GM12878 (cell line): Measurements from ENCODE around the gene LIPN. TPM values are rescaled to one million over a fixed set of nuclear protein-coding genes. Genes with fewer than 3 reads are reported as not detected.

Experiments used
- ATAC-seq: fragments of 200-7000 bp; cut with Tn5 transposase; 3 replicates; pipeline ENCODE4 v1.9.1; 2020; ENCODE audit warnings: mild to moderate bottlenecking, moderate library complexity
- BruUV-seq: library from RNA; stranded (reverse); fragments of 400-500 nt; replicated peaks from 2 replicates; lab custom pipeline; 2021; lab: Mats Ljungman, UMichigan
- CTCF ChIA-PET: fragments of 300-600 bp; sonication (Branson Sonifier 250); formaldehyde crosslinking; extraction: SDS; loops from one replicate; lab custom pipeline; 2021; ENCODE audit warnings: inconsistent platforms; lab: Yijun Ruan, JAX
- POLR2A ChIA-PET: fragments of 350-600 bp; formaldehyde crosslinking; extraction: SDS; loops from one replicate; lab custom pipeline; 2021; ENCODE audit warnings: inconsistent platforms; lab: Charles Lee
- RAD21 ChIA-PET: fragments of 300-600 bp; sonication (Branson Sonifier 250); formaldehyde crosslinking; loops from one replicate; lab custom pipeline; 2023; ENCODE audit warnings: antibody characterized with exemption; ENCODE audit not compliant: unreplicated experiment; lab: Charles Lee
- SMC1A ChIA-PET: fragments of 300-600 bp; sonication (Branson Sonifier 250); formaldehyde crosslinking; loops from one replicate; lab custom pipeline; 2023; ENCODE audit not compliant: unreplicated experiment, uncharacterized antibody; lab: Charles Lee
- DNase-seq: peaks from one replicate; pipeline ENCODE4 v3.0.0-alpha.2; 2011; ENCODE audit warnings: low read depth, low spot score
- FAIRE-seq: peaks from 3 replicates; lab custom pipeline; 2011; peaks lifted over from hg19 to GRCh38; lab: Jason Lieb, UNC
- H2AFZ ChIP-seq: 2 replicates; pipeline ENCODE4 v1.6.0; 2011; ENCODE audit warnings: low read depth, low read length, control low read depth; ENCODE audit not compliant: control insufficient read depth
- H3K27ac ChIP-seq: 2 replicates; pipeline ENCODE4 v1.5.1; 2011; ENCODE audit warnings: control low read depth; ENCODE audit not compliant: control insufficient read depth, insufficient read depth
- H3K27me3 ChIP-seq, 2 experiments: replicated peaks in 1 of 2; 2 replicates each; pipeline versions ENCODE4 v1.6.0 to v1.6.1; 2011; ENCODE audit warnings: low read length in 1 of 2; ENCODE audit not compliant: control insufficient read depth in 2 of 2, insufficient read depth in 2 of 2
- H3K36me3 ChIP-seq, 2 experiments: 2 replicates each; pipeline ENCODE4 v1.5.1; 2011; ENCODE audit warnings: low read length in 1 of 2; ENCODE audit not compliant: control insufficient read depth in 2 of 2, insufficient read depth in 2 of 2
- H3K4me1 ChIP-seq: 2 replicates; pipeline ENCODE4 v1.6.1; 2011; ENCODE audit warnings: mild to moderate bottlenecking, low read length, moderate library complexity, mixed read lengths; ENCODE audit not compliant: control insufficient read depth, insufficient read depth
- H3K4me2 ChIP-seq: 2 replicates; pipeline ENCODE4 v1.6.0; 2011; ENCODE audit warnings: control low read depth; ENCODE audit not compliant: control insufficient read depth, insufficient read depth
- H3K4me3 ChIP-seq: fragments of 200-600 bp; sonication (generic); 2 replicates; pipeline ENCODE4 v1.5.1; 2016
- H3K79me2 ChIP-seq: 2 replicates; pipeline ENCODE4 v1.6.0; 2011; ENCODE audit warnings: low read length; ENCODE audit not compliant: control insufficient read depth, insufficient read depth
- H3K9ac ChIP-seq: 2 replicates; pipeline ENCODE4 v1.8.0; 2011; ENCODE audit warnings: low read length, control low read depth, mixed read lengths; ENCODE audit not compliant: control insufficient read depth, insufficient read depth
- H3K9me3 ChIP-seq: replicated peaks from 3 replicates; pipeline ENCODE4 v1.5.1; 2011; ENCODE audit warnings: mild to moderate bottlenecking, low read length; ENCODE audit not compliant: control insufficient read depth, insufficient read depth
- H4K20me1 ChIP-seq: 2 replicates; pipeline ENCODE4 v1.6.0; 2011; ENCODE audit not compliant: control insufficient read depth, insufficient read depth
- BMI1 ChIP-seq: fragments of 450-650 bp; IDR thresholded peaks from 2 replicates; pipeline ENCODE4 v1.6.1; 2016; ENCODE audit warnings: mild to moderate bottlenecking, moderate library complexity, borderline replicate concordance
- CREM ChIP-seq: IDR thresholded peaks from 2 replicates; pipeline ENCODE4 v1.6.1; 2014; ENCODE audit warnings: antibody characterized with exemption, low read depth
- CTCF ChIP-seq, 3 experiments: IDR thresholded peaks in 2 of 3; conservative IDR thresholded peaks in 1 of 3; 2 replicates each; pipeline ENCODE4 v1.5.1; 2011; ENCODE audit warnings: low read depth in 3 of 3, low read length in 3 of 3, mild to moderate bottlenecking in 3 of 3, control low read depth in 2 of 3, moderate library complexity in 2 of 3, inconsistent platforms in 1 of 3, mixed read lengths in 1 of 3; ENCODE audit not compliant: control insufficient read depth in 2 of 3, insufficient read depth in 1 of 3; ENCODE audit errors: extremely low read depth in 1 of 3
- DPF2 ChIP-seq: fragments of 450-650 bp; IDR thresholded peaks from 2 replicates; pipeline ENCODE4 v1.6.1; 2017; ENCODE audit warnings: mild to moderate bottlenecking
- GATAD2B ChIP-seq: fragments of 450-650 bp; conservative IDR thresholded peaks from 2 replicates; pipeline ENCODE4 v1.6.1; 2017; ENCODE audit warnings: low read depth, mild to moderate bottlenecking, moderate library complexity
- HSF1 ChIP-seq: fragments of 150-350 bp; IDR thresholded peaks from 2 replicates; pipeline ENCODE4 v1.6.1; 2014; ENCODE audit warnings: mild to moderate bottlenecking, low read depth, low read length
- IKZF2 ChIP-seq, 2 experiments: fragments of 450-650 bp; IDR thresholded peaks; 2 replicates each; pipeline ENCODE4 v1.6.1; 2017; ENCODE audit warnings: mild to moderate bottlenecking in 2 of 2, moderate library complexity in 2 of 2
- JUNB ChIP-seq: IDR thresholded peaks from 2 replicates; pipeline ENCODE4 v1.6.1; 2016; ENCODE audit warnings: antibody characterized with exemption, mild to moderate bottlenecking
- JUND ChIP-seq: IDR thresholded peaks from 2 replicates; pipeline ENCODE4 v1.6.1; 2012; ENCODE audit warnings: low read depth, mild to moderate bottlenecking, low read length, improper control_type of control experiment, moderate library complexity
- KLF5 ChIP-seq: fragments of 450-650 bp; IDR thresholded peaks from 2 replicates; pipeline ENCODE4 v1.6.1; 2014; ENCODE audit warnings: mild to moderate bottlenecking; ENCODE audit not compliant: partially characterized antibody
- SMAD5 ChIP-seq: IDR thresholded peaks from 2 replicates; pipeline ENCODE4 v1.6.1; 2016; ENCODE audit warnings: antibody characterized with exemption, low read depth
- SMC3 ChIP-seq: IDR thresholded peaks from 2 replicates; pipeline ENCODE4 v1.6.1; 2011; ENCODE audit warnings: low read length, improper control_type of control experiment, borderline replicate concordance
- SPI1 ChIP-seq: IDR thresholded peaks from 2 replicates; pipeline ENCODE4 v1.6.1; 2011; ENCODE audit warnings: low read depth, mild to moderate bottlenecking, low read length, moderate library complexity, borderline replicate concordance; ENCODE audit not compliant: insufficient read depth
- ZNF592 ChIP-seq: fragments of 450-650 bp; IDR thresholded peaks from 2 replicates; pipeline ENCODE4 v1.6.1; 2017; ENCODE audit warnings: mild to moderate bottlenecking, moderate library complexity
- WGBS: methylation state at CpG from one replicate; pipeline ENCODE4 v1.1.6; 2016; ENCODE audit warnings: low lambda C conversion rate; ENCODE audit not compliant: insufficient replicate concordance, insufficient coverage; ENCODE audit errors: missing lambda C conversion rate; 5-methylcytosine and 5-hydroxymethylcytosine counted together
- in situ Hi-C: fragments of 300-500 bp; cut with MboI; formaldehyde crosslinking; loops from 9 replicates; pipeline ENCODE4 v1.14.3; 2018; ENCODE audit warnings: mixed read lengths
- intact Hi-C: fragments of 100-400 bp; cut with micrococcal nuclease; formaldehyde crosslinking; loops from one replicate; pipeline ENCODE4 v1.14.2; 2022; ENCODE audit not compliant: unreplicated experiment
- polyA plus RNA-seq, 11 experiments: library from polyadenylated mRNA; depleted of rRNA in 4 of 11; unstranded in 6 of 11; stranded (reverse) in 5 of 11; fragments of >200 nt; fragmentation: Nextera tagmentation in 4 of 11; fragmentation: Illumina TruSeq in 1 of 11; extraction: Ambion mirVana in 4 of 11; extraction: Trizol in 1 of 11; gene quantifications; 1 replicate in 1 of 11; 2 replicates in 10 of 11; pipeline versions ENCODE4 v1.2.1 to v1.2.3, GENCODE V29; 2011 to 2016; ENCODE audit warnings: inconsistent platforms in 2 of 11, missing spikeins in 2 of 11, low read depth in 1 of 11
- total RNA-seq, 4 experiments: library from RNA; depleted of rRNA in 3 of 4; stranded (reverse); fragments of >200 nt in 3 of 4; fragmentation: Illumina TruSeq in 1 of 4; extraction: Trizol in 1 of 4; gene quantifications; 2 replicates each; pipeline versions ENCODE4 v1.2.1 to v1.2.3, GENCODE V29; 2013 to 2021

Gene LIPN
- total and polyA plus RNA-seq, 10 of the 15 experiments (the other 5 are each of a cell fraction or from before 2014, with no cell fraction given) = 0.06 to 0.23 TPM; not detected in 8

- TF ChIP-seq HSF1 (no peak), JUNB (peak; percentile 87), JUND (0 out of 2 replicates have a peak, but pooled peaks have one; percentile 46)
Measured at GRCh38 chr10:88793712-88794299, 34.0 kb downstream of the LIPN start (continued).

DNA sequence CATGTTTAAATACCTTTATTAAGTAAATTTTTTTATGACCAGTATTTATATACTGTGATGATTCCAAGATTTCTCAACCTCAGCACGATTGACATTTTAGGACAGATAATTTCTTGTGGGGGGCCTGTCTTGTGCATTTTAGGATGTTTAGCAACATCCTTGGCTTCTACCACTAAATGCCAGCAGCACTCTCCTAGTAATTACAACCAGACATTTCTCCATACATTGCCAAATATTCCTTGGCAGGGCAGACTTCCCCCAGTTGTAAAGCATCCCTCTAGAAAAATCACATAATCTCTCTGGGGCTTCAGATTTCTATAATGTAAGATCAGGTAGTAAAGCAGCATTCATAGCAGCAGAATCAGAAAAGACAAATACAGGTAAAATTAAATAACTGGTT, 34.9 kb downstream of the LIPN start:
- ChIA-PET CTCF (interaction anchor here (1.0 to 1.4 kb wide), 3 partner anchors 15 to 30 kb away, joined by 3 to 4 read pairs (median 4); no protein-coding TSS in a partner anchor), SMC1A (interaction anchor here (0.9 to 1.8 kb wide), 5 partner anchors 9 to 107 kb away, joined by 3 to 12 read pairs (median 4); no protein-coding TSS in a partner anchor)
- WGBS = 61% methylated on average over 1 of the region's 1 CpG
- TF ChIP-seq CREM (no peak), ZNF592 (no peak), SPI1 (no peak), BMI1 (no peak), KLF5 (no peak), SMC3 (no peak), IKZF2 (IDR thresholded peaks at IDR 0.05) (no peak), SMAD5 (no peak), CTCF (IDR thresholded peaks at IDR 0.05 in 2 of 3, conservative IDR thresholded peaks at IDR 0.05 in 1 of 3; ENCODE audit: control insufficient read depth in 2 of 3, extremely low read depth in 1 of 3, insufficient read depth in 1 of 3, low read depth in 3 of 3, low read length in 3 of 3) (no peak), GATAD2B (no peak), DPF2 (no peak)

More for the DNA sequence above, 34.9 kb downstream of the LIPN start:
- no peak overlapping the region for H3K9ac ChIP-seq
- H3K4me3 ChIP-seq = no peak overlapping the region
- intact Hi-C loops = loop anchor here (5.0 kb wide), 2 partner anchors 37 to 107 kb away; no protein-coding TSS in a partner anchor
- H4K20me1 ChIP-seq = no peaks in the 10 kb centered on the region
- H3K27me3 ChIP-seq = no peaks in the 10 kb centered on the region
- H2AFZ ChIP-seq = no peak overlapping the region
- H3K9me3 ChIP-seq = no peaks in the 10 kb centered on the region
- DNase-seq = no peak
- no peak overlapping the region for H3K4me2 ChIP-seq
- no peak overlapping the region for H3K27ac ChIP-seq
- H3K36me3 ChIP-seq = no peaks in the 10 kb centered on the region
- ATAC-seq = no peak
- FAIRE-seq = no peak
- H3K4me1 ChIP-seq = peaks cover 7% of the 10 kb centered on the region; the same call in 1 of the 2 replicates
- ChIA-PET POLR2A (no interaction called here), RAD21 (interaction anchor here (1.8 kb wide), 1 partner anchor 66 kb away, joined by 6 read pairs; no protein-coding TSS in a partner anchor)
- no peaks in the 10 kb centered on the region for H3K79me2 ChIP-seq
- no TSS peak for BruUV-seq
- in situ Hi-C loops = no loop called here
